ENCODE measurements around the gene MAT2A. TPM values are rescaled to one million over a fixed set of nuclear protein-coding genes. Genes with fewer than 3 reads are reported as not detected.

Gene MAT2A
- total RNA-seq, 1 donor = 161 TPM

DNA sequence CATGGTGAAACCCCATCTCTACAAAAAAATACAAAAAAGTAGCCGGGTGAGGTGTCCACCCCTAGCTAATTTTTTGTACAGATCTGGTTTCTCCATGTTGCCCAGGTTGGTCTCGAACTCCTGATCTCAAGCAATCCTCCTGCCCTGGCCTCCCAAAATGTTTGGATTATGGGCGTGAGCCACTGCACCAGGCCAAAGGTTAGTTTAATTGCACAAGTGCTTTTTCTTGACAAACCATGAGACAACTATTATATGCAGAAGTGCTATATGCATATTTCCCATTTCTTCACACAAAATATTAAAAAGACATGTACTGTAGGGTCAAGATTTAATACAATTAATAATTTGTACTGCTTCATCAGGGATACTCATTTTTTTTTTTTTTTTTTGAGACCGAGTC, 27.3 kb downstream of the MAT2A start:
- DNase-seq (ENCODE audit: low read depth) = no peak
- TF ChIP-seq, protein P1, sequence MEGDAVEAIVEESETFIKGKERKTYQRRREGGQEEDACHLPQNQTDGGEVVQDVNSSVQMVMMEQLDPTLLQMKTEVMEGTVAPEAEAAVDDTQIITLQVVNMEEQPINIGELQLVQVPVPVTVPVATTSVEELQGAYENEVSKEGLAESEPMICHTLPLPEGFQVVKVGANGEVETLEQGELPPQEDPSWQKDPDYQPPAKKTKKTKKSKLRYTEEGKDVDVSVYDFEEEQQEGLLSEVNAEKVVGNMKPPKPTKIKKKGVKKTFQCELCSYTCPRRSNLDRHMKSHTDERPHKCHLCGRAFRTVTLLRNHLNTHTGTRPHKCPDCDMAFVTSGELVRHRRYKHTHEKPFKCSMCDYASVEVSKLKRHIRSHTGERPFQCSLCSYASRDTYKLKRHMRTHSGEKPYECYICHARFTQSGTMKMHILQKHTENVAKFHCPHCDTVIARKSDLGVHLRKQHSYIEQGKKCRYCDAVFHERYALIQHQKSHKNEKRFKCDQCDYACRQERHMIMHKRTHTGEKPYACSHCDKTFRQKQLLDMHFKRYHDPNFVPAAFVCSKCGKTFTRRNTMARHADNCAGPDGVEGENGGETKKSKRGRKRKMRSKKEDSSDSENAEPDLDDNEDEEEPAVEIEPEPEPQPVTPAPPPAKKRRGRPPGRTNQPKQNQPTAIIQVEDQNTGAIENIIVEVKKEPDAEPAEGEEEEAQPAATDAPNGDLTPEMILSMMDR (IDR thresholded peaks at IDR 0.05; ENCODE audit: insufficient read depth, low read length) = no peak
- no peak overlapping the region for H3K4me3 ChIP-seq (ENCODE audit: low read depth, low read length)

DNA sequence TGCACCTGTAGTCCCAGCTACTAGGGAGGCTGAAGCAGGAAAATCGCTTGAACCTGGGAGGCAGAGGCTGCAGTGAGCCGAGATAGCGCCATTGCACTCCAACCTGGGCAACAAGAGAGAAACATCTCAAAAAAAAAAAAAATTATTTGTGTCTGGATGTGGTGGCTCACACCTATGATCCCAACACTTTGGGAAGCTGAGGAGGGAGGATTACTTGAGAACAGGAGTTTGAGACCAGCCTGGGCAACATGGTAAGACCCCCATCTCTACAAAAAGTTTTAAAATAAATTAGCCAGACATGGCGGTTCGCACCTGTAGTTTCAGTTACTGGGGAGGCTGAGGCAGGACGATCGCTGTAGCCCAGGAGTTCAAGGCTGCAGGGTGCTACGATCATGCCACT, 36.8 kb downstream of the MAT2A start:
- H3K4me3 ChIP-seq (ENCODE audit: low read depth, low read length) = no peak overlapping the region
- DNase-seq (ENCODE audit: low read depth) = no peak
- TF ChIP-seq, protein P1 (IDR thresholded peaks at IDR 0.05; ENCODE audit: insufficient read depth, low read length) = no peak

DNA sequence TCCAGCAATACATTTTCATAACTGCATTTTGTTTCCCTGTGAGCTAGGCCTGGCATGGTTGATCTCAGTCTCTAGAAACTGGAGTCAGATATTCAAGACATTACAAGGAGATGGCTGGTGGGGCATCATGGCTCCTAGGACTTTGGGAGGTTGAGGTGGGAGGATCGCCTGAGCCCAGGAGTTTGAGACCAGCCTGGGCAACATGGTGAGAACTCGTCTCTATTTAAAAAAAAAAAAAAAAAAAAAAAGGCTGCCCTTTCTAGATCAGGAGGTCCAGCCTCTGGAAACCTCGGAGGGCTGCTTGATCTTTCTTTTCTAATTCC, 38.1 kb downstream of the MAT2A start:
- TF ChIP-seq, protein P1 (IDR thresholded peaks at IDR 0.05; ENCODE audit: insufficient read depth, low read length) = no peak
- DNase-seq (ENCODE audit: low read depth) = no peak
- H3K4me3 ChIP-seq (ENCODE audit: low read depth, low read length) = no peak overlapping the region

- no peak for DNase-seq (ENCODE audit: low read depth)
- TF ChIP-seq, protein P1 (IDR thresholded peaks at IDR 0.05; ENCODE audit: insufficient read depth, low read length) = no peak
- no peak within 1 kb of the TSS for H3K4me3 ChIP-seq (ENCODE audit: low read depth, low read length)
These were observed 38.6 kb downstream of the MAT2A start, which contains the start of gene VAMP8 for GRCh38 chr2:85577386-85578242. Gene VAMP8 (plus strand): TSS chr2:85577586. CDS start chr2:85577647, 61 bp downstream.

- TF ChIP-seq, protein P1 (IDR thresholded peaks at IDR 0.05; ENCODE audit: insufficient read depth, low read length) = no peak
- no peak overlapping the region for H3K4me3 ChIP-seq (ENCODE audit: low read depth, low read length)
- DNase-seq (ENCODE audit: low read depth) = no peak
These were observed 39.5 kb downstream of the MAT2A start for GRCh38 chr2:85578243-85579180.

- no peak overlapping the region for H3K4me3 ChIP-seq (ENCODE audit: low read depth, low read length)
- no peak for DNase-seq (ENCODE audit: low read depth)
- TF ChIP-seq, protein P1 (IDR thresholded peaks at IDR 0.05; ENCODE audit: insufficient read depth, low read length) = no peak
These were observed 40.4 kb downstream of the MAT2A start for GRCh38 chr2:85579266-85579935.
